Nephron progenitor cell (in vitro differentiated cells): ENCODE data around the gene NXN.
"Not testable (repeated sequence)": the region's sequence is repeated elsewhere in the genome, so short reads cannot be mapped to it uniquely, and the experiment has no call there.

ENCODE experiments used
- DNase-seq: peaks from one replicate; pipeline ENCODE4 v3.0.0; 2021
- H3K27ac Mint-ChIP-seq: 2 replicates; pipeline ENCODE4 v1.8.0; 2021; ENCODE audit warnings: mild to moderate bottlenecking, moderate library complexity, mixed read lengths
- H3K27me3 Mint-ChIP-seq: 2 replicates; pipeline ENCODE4 v1.8.0; 2021; ENCODE audit warnings: mild to moderate bottlenecking, low read depth, mixed read lengths; ENCODE audit not compliant: poor library complexity
- H3K36me3 Mint-ChIP-seq: 2 replicates; pipeline ENCODE4 v1.8.0; 2021; ENCODE audit warnings: low read depth, mixed read lengths
- H3K4me1 Mint-ChIP-seq: 2 replicates; pipeline ENCODE4 v1.8.0; 2021; ENCODE audit warnings: mixed read lengths
- H3K4me3 Mint-ChIP-seq: 2 replicates; pipeline ENCODE4 v1.8.0; 2021; ENCODE audit warnings: mild to moderate bottlenecking, moderate library complexity, mixed read lengths
- H3K9me3 Mint-ChIP-seq: 2 replicates; pipeline ENCODE4 v1.8.0; 2021; ENCODE audit warnings: mild to moderate bottlenecking, moderate library complexity, mixed read lengths
- CTCF ChIP-seq: fragments of 200-600 bp; sonication (generic); IDR thresholded peaks from 2 replicates; pipeline ENCODE4 v1.5.0; 2021; ENCODE audit warnings: antibody characterized with exemption

NXN gene

DNA sequence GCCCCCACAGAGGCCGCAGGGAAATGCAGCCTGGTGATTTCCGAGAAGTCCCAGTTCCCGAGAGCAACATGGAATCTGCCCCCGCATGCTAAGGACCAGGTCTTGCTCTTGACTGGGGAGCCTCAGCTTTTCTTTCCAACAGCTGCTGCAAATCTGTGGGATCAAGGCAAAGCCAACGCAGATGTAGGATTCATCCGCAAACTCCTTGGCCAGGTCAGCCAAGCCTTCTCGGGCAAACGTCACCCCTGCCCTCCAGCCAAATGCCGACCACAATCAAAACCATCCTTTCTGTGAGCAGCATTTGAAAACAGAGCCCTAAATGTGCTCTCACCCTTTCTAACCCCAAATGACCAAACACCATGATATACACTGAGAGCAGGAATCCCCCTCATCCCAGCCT, 143.4 kb downstream of the NXN start:
- Mint-ChIP-seq H3K9me3 (peaks cover 42% of the 10 kb centered on the region), H3K27me3 (no peaks in the 10 kb centered on the region), H3K27ac (no peak overlapping the region), H3K4me3 (no peak overlapping the region), H3K4me1 (peaks cover 16% of the 10 kb centered on the region), H3K36me3 (peaks cover 64% of the 10 kb centered on the region)
- TF ChIP-seq CTCF = no peak
- no peak for DNase-seq

- not testable (repeated sequence) for H3K27me3 Mint-ChIP-seq, DNase-seq, H3K4me3 Mint-ChIP-seq
- Mint-ChIP-seq H3K9me3 (peaks cover 45% of the 10 kb centered on the region), H3K27ac (peak overlapping the region; percentile 70), H3K36me3 (peaks cover 64% of the 10 kb centered on the region), H3K4me1 (peaks cover 16% of the 10 kb centered on the region)
Measured at GRCh38 chr17:835721-836120, 143.9 kb downstream of the NXN start.

GRCh38 chr17:835263-835662, 144.3 kb downstream of the NXN start:
- Mint-ChIP-seq H3K27ac (peak overlapping the region; percentile 70), H3K9me3 (peaks cover 49% of the 10 kb centered on the region), H3K4me3 (no peak overlapping the region), H3K36me3 (peaks cover 63% of the 10 kb centered on the region), H3K27me3 (no peaks in the 10 kb centered on the region), H3K4me1 (peaks cover 18% of the 10 kb centered on the region)
- DNase-seq = no peak
- no peak for TF ChIP-seq CTCF

GRCh38 chr17:834136-834535, 145.4 kb downstream of the NXN start:
- no peak for TF ChIP-seq CTCF
- H3K27ac Mint-ChIP-seq = no peak overlapping the region
- peaks cover 58% of the 10 kb centered on the region for H3K9me3 Mint-ChIP-seq
- DNase-seq = no peak
- H3K36me3 Mint-ChIP-seq = peaks cover 73% of the 10 kb centered on the region
- no peaks in the 10 kb centered on the region for H3K27me3 Mint-ChIP-seq
- peaks cover 22% of the 10 kb centered on the region for H3K4me1 Mint-ChIP-seq
- H3K4me3 Mint-ChIP-seq = no peak overlapping the region

- Mint-ChIP-seq H3K27ac (peak overlapping the region; percentile 46), H3K9me3 (peaks cover 58% of the 10 kb centered on the region), H3K27me3 (no peaks in the 10 kb centered on the region), H3K4me1 (peaks cover 10% of the 10 kb centered on the region), H3K36me3 (peaks cover 50% of the 10 kb centered on the region), H3K4me3 (no peak overlapping the region)
- no peak for DNase-seq
- TF ChIP-seq CTCF = no peak
Measured at GRCh38 chr17:830950-831349, 148.6 kb downstream of the NXN start.

GRCh38 chr17:830381-830780, 149.2 kb downstream of the NXN start:
- Mint-ChIP-seq H3K4me3 (no peak overlapping the region), H3K27me3 (no peaks in the 10 kb centered on the region), H3K36me3 (peaks cover 54% of the 10 kb centered on the region), H3K9me3 (peaks cover 57% of the 10 kb centered on the region), H3K27ac (peak overlapping the region; percentile 88), H3K4me1 (peaks cover 14% of the 10 kb centered on the region)
- TF ChIP-seq CTCF = no peak
- DNase-seq = no peak

DNA sequence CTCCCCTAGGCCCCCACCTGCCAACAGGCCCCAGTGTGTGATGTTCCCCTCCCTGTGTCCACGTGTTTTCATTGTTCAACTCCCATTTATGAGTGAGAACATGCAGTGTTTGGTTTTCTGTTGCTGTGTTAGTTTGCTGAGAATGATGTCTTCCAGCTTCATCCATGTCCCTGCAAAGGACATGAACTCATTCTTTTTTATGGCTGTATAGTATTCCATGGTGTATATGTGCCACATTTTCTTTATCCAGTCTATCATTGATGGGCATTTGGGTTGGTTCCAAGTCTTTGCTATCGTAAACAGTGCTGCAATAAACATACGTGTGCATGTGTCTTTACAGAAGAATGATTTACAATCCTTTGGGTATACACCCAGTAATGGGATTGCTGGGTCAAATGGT, 150.0 kb downstream of the NXN start:
- H3K4me1 Mint-ChIP-seq = peaks cover 19% of the 10 kb centered on the region
- H3K36me3 Mint-ChIP-seq = peaks cover 57% of the 10 kb centered on the region
- DNase-seq, H3K27me3 Mint-ChIP-seq, H3K4me3 Mint-ChIP-seq: not testable (repeated sequence)
- H3K27ac Mint-ChIP-seq = peak overlapping the region; percentile 29
- peaks cover 51% of the 10 kb centered on the region for H3K9me3 Mint-ChIP-seq
